Left renal cortex interstitium (tissue), 4 donors: Measurements from ENCODE around the gene ZNF469. TPM values are rescaled to one million over a fixed set of nuclear protein-coding genes. Genes with fewer than 3 reads are reported as not detected.
"Not testable (repeated sequence)": the region's sequence is repeated elsewhere in the genome, so short reads cannot be mapped to it uniquely, and the experiment has no call there.

Experiments
- DNase-seq, 4 donors: peaks; one replicate each; pipeline ENCODE4 v3.0.0-alpha.2; 2013; ENCODE audit warnings: low read depth in 4 of 4, low spot score in 2 of 4, missing footprints in 1 of 4
- polyA plus RNA-seq, 4 donors: library from polyadenylated mRNA; unstranded; fragments of 120-200 nt; gene quantifications; one replicate each; pipeline ENCODE4 v1.2.1, GENCODE V29; 2013; ENCODE audit not compliant: insufficient read length in 4 of 4

The ZNF469 gene
- polyA plus RNA-seq, 4 donors: 1.1 to 2.1 (median 1.6) TPM

- DNase-seq: no peak
Observed at GRCh38 chr16:88356727-88357199, 26.0 kb upstream of the ZNF469 start.

- no peak for DNase-seq
Observed at GRCh38 chr16:88357317-88358022, 25.3 kb upstream of the ZNF469 start.

- DNase-seq: no peak
Observed at GRCh38 chr16:88358023-88358420, 24.7 kb upstream of the ZNF469 start.

- DNase-seq: no peak
Observed at GRCh38 chr16:88359008-88359407, 23.8 kb upstream of the ZNF469 start.

- not testable (repeated sequence) for DNase-seq
Observed at GRCh38 chr16:88360401-88360800, 22.4 kb upstream of the ZNF469 start.

- DNase-seq: no peak
Observed at GRCh38 chr16:88360999-88361398, 21.8 kb upstream of the ZNF469 start.

- DNase-seq: no peak
Observed at GRCh38 chr16:88361775-88362174, 21.0 kb upstream of the ZNF469 start.

- no peak for DNase-seq
Observed at GRCh38 chr16:88363239-88363891, 19.4 kb upstream of the ZNF469 start.

- no peak for DNase-seq
Observed at GRCh38 chr16:88365244-88365865, 17.4 kb upstream of the ZNF469 start.

GRCh38 chr16:88366032-88366703 lies 16.6 kb upstream of the ZNF469 start:
- no peak for DNase-seq

GRCh38 chr16:88366704-88367047 lies 16.1 kb upstream of the ZNF469 start:
- DNase-seq: no peak

GRCh38 chr16:88367560-88367959 lies 15.2 kb upstream of the ZNF469 start:
- no peak for DNase-seq

GRCh38 chr16:88368036-88368435 lies 14.7 kb upstream of the ZNF469 start:
- DNase-seq: no peak

- DNase-seq: no peak
Observed at GRCh38 chr16:88368994-88369393, 13.8 kb upstream of the ZNF469 start.

- no peak for DNase-seq
Observed at GRCh38 chr16:88369447-88370008, 13.2 kb upstream of the ZNF469 start.

GRCh38 chr16:88370365-88370764 lies 12.4 kb upstream of the ZNF469 start:
- DNase-seq: no peak

GRCh38 chr16:88372522-88372921 lies 10.2 kb upstream of the ZNF469 start:
- no peak for DNase-seq

- DNase-seq: no peak
Observed at GRCh38 chr16:88373211-88373610, 9.5 kb upstream of the ZNF469 start.

- DNase-seq: no peak
Observed at GRCh38 chr16:88373927-88374492, 8.7 kb upstream of the ZNF469 start.

- DNase-seq: no peak
Observed at GRCh38 chr16:88374736-88375135, 8.0 kb upstream of the ZNF469 start.
